ENCODE results near the gene SMOC1. TPM values are rescaled to one million over a fixed set of nuclear protein-coding genes. Genes with fewer than 3 reads are reported as not detected.

The SMOC1 gene
- total and polyA plus RNA-seq, 2 donors (not counting 1 experiment from before 2014, with no cell fraction given), result 0.06 TPM; not detected in 1

DNA sequence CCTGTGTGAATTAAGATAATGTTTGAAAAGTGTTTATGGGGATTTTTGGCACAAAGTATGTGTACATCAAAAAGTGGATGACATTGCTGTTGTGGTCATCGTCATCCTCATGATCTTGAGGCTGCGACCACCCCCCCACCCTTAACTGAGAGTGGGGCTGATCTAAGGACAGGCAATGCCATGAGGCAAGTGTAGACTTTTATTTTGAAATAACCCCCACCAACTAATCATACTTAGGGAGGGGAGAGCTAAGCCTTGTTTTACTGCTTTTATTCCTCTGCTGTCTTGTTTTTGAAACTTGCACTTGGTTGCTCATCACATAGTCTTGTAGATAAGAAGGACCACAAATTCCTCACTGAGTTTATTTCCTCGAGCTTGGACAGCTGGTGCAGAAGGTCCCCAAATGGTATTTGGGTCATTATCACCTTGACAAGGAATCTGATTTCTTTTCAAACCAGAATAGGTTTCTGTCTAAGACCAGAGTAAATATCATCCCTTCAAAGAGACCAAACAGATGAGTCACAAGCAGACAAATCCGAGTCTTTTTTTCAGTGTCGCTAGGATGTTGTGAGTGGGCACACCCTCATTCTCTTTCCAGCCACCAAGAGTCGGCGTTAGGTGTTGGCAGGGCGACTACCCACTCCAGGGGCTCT, 23.9 kb upstream of the SMOC1 start:
- peak in 1 of 2 donors; percentile 10 for DNase-seq (ENCODE audit: low read depth in 2 of 2)
- H4K20me1 ChIP-seq (ENCODE audit: control insufficient read depth, extremely low read depth, insufficient read depth, low read length), result no peaks in the 10 kb centered on the region
- no peak overlapping the region for H3K4me3 ChIP-seq (replicated peaks in 1 of 4; ENCODE audit: control extremely low read depth in 1 of 4, insufficient read depth in 1 of 4, low read depth in 3 of 4, low read length in 4 of 4)
- no peaks in the 10 kb centered on the region for H3K36me3 ChIP-seq (ENCODE audit: control insufficient read depth, insufficient read depth, low read length)
- no peak overlapping the region for H3K9ac ChIP-seq (ENCODE audit: insufficient read depth, low read length)
- no peak overlapping the region for H3K27ac ChIP-seq (ENCODE audit: insufficient read depth, low read length)
- H3K4me1 ChIP-seq (ENCODE audit: control insufficient read depth, extremely low read depth, insufficient read depth, low read length), result no peaks in the 10 kb centered on the region
- H2AFZ ChIP-seq (ENCODE audit: low read length), result no peak overlapping the region
- H3K9me3 ChIP-seq (ENCODE audit: control insufficient read depth, insufficient read depth, low read depth, low read length), result no peaks in the 10 kb centered on the region
- TF ChIP-seq EZH2 (IDR thresholded peaks at IDR 0.05; ENCODE audit: low read length, missing control alignments), result no peak
- H3K79me2 ChIP-seq (ENCODE audit: control insufficient read depth, insufficient read depth, low read length), result no peaks in the 10 kb centered on the region
- no peak overlapping the region for H3K4me2 ChIP-seq (ENCODE audit: extremely low read depth, insufficient read depth, low read length)
- H3K27me3 ChIP-seq (ENCODE audit: control insufficient read depth, insufficient read depth, low read length), result peaks cover 4% of the 10 kb centered on the region

DNA sequence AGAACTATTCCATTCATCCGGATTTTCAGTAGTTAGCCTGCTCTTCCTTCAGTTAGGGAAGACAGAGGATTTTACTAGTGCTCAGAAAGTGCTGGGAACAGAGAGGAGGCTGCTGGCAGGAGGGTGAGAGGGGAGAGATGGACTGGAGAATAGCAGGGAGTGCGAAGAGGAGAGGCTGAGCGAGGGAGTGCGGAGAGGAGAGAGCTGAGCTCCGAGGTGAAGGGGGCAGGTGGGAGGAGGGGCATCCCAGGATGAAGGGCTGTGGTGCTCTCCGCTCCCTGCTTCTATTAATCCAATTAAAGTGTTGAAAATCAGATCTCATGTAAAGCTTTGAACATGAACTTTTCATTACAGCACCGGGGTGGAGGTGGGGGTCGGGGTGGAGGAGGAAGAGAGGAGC, 20.4 kb upstream of the SMOC1 start:
- Histone ChIP-seq H4K20me1 (ENCODE audit: control insufficient read depth, extremely low read depth, insufficient read depth, low read length) (no peaks in the 10 kb centered on the region), H2AFZ (ENCODE audit: low read length) (no peak overlapping the region), H3K4me2 (ENCODE audit: extremely low read depth, insufficient read depth, low read length) (no peak overlapping the region), H3K4me1 (ENCODE audit: control insufficient read depth, extremely low read depth, insufficient read depth, low read length) (no peaks in the 10 kb centered on the region), H3K27ac (ENCODE audit: insufficient read depth, low read length) (no peak overlapping the region), H3K4me3 (replicated peaks in 1 of 4; ENCODE audit: control extremely low read depth in 1 of 4, insufficient read depth in 1 of 4, low read depth in 3 of 4, low read length in 4 of 4) (no peak overlapping the region), H3K27me3 (ENCODE audit: control insufficient read depth, insufficient read depth, low read length) (peaks cover 4% of the 10 kb centered on the region), H3K36me3 (ENCODE audit: control insufficient read depth, insufficient read depth, low read length) (no peaks in the 10 kb centered on the region), H3K9me3 (ENCODE audit: control insufficient read depth, insufficient read depth, low read depth, low read length) (no peaks in the 10 kb centered on the region), H3K9ac (ENCODE audit: insufficient read depth, low read length) (no peak overlapping the region), H3K79me2 (ENCODE audit: control insufficient read depth, insufficient read depth, low read length) (no peaks in the 10 kb centered on the region)
- TF ChIP-seq, protein P1, sequence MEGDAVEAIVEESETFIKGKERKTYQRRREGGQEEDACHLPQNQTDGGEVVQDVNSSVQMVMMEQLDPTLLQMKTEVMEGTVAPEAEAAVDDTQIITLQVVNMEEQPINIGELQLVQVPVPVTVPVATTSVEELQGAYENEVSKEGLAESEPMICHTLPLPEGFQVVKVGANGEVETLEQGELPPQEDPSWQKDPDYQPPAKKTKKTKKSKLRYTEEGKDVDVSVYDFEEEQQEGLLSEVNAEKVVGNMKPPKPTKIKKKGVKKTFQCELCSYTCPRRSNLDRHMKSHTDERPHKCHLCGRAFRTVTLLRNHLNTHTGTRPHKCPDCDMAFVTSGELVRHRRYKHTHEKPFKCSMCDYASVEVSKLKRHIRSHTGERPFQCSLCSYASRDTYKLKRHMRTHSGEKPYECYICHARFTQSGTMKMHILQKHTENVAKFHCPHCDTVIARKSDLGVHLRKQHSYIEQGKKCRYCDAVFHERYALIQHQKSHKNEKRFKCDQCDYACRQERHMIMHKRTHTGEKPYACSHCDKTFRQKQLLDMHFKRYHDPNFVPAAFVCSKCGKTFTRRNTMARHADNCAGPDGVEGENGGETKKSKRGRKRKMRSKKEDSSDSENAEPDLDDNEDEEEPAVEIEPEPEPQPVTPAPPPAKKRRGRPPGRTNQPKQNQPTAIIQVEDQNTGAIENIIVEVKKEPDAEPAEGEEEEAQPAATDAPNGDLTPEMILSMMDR (conservative IDR thresholded peaks at IDR 0.05 in 1 of 2, IDR thresholded peaks at IDR 0.05 in 1 of 2; ENCODE audit: low read depth in 1 of 2, low read length in 2 of 2), result no peak
- no peak for TF ChIP-seq EZH2 (IDR thresholded peaks at IDR 0.05; ENCODE audit: low read length, missing control alignments)
- DNase-seq (ENCODE audit: low read depth in 2 of 2), result no peak

DNA sequence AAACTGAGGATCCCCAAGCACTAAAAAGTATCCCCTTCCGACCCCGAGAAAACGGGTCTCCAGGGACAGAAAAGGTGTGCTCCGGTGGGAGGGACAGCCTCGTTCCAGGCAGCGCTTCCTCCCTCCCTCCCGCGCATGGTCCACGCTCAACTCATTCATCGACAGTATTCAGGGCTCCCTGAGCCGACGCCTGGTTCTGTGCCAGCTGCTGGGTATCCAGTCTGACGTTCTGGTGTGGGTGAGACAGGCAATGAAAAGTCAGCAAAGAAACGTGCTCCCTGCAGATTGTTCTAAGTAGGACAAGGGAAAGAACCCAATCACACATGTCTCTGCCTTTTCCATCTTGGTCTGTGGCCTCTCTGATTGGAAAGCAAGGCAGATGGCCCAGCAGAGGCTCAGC, 19.6 kb upstream of the SMOC1 start:
- H3K79me2 ChIP-seq (ENCODE audit: control insufficient read depth, insufficient read depth, low read length), result no peaks in the 10 kb centered on the region
- H2AFZ ChIP-seq (ENCODE audit: low read length), result no peak overlapping the region
- H3K4me1 ChIP-seq (ENCODE audit: control insufficient read depth, extremely low read depth, insufficient read depth, low read length), result no peaks in the 10 kb centered on the region
- H3K36me3 ChIP-seq (ENCODE audit: control insufficient read depth, insufficient read depth, low read length), result no peaks in the 10 kb centered on the region
- TF ChIP-seq, protein P1 (conservative IDR thresholded peaks at IDR 0.05 in 1 of 2, IDR thresholded peaks at IDR 0.05 in 1 of 2; ENCODE audit: low read depth in 1 of 2, low read length in 2 of 2), result no peak
- TF ChIP-seq EZH2 (IDR thresholded peaks at IDR 0.05; ENCODE audit: low read length, missing control alignments), result no peak
- no peaks in the 10 kb centered on the region for H4K20me1 ChIP-seq (ENCODE audit: control insufficient read depth, extremely low read depth, insufficient read depth, low read length)
- H3K4me2 ChIP-seq (ENCODE audit: extremely low read depth, insufficient read depth, low read length), result no peak overlapping the region
- no peak overlapping the region for H3K4me3 ChIP-seq (replicated peaks in 1 of 4; ENCODE audit: control extremely low read depth in 1 of 4, insufficient read depth in 1 of 4, low read depth in 3 of 4, low read length in 4 of 4)
- no peak for DNase-seq (ENCODE audit: low read depth in 2 of 2)
- H3K27ac ChIP-seq (ENCODE audit: insufficient read depth, low read length), result no peak overlapping the region
- no peaks in the 10 kb centered on the region for H3K9me3 ChIP-seq (ENCODE audit: control insufficient read depth, insufficient read depth, low read depth, low read length)
- H3K27me3 ChIP-seq (ENCODE audit: control insufficient read depth, insufficient read depth, low read length), result peaks cover 4% of the 10 kb centered on the region
- H3K9ac ChIP-seq (ENCODE audit: insufficient read depth, low read length), result no peak overlapping the region

Measured in fibroblast of lung (primary cell).